ENCODE results near the gene ECM1. TPM values are rescaled to one million over a fixed set of nuclear protein-coding genes. Genes with fewer than 3 reads are reported as not detected.

The ECM1 gene
- total and polyA plus RNA-seq, 2 of the 8 experiments (the other 6 are each of a cell fraction or from before 2014, with no cell fraction given): 0.95 to 0.98 TPM

- H2BK20ac ChIP-seq (ENCODE audit: low read length): no peak overlapping the region
- no peaks in the 10 kb centered on the region for H3K79me2 ChIP-seq (ENCODE audit: control insufficient read depth in 1 of 2, insufficient read depth in 2 of 2, low read length in 2 of 2)
- H2BK15ac ChIP-seq (ENCODE audit: low read length): peak overlapping the region; percentile 40; the same call in 1 of the 2 replicates
- H2BK12ac ChIP-seq (ENCODE audit: low read depth, low read length): peak overlapping the region; percentile 68; the same call in 1 of the 2 replicates
- ChIA-PET CTCF (ENCODE audit: partially characterized antibody) (interaction anchor here (0.6 to 6.3 kb wide), 5 partner anchors 8 to 973 kb away, joined by 4 to 65 read pairs (median 5); no protein-coding TSS in a partner anchor), POLR2A (ENCODE audit: partially characterized antibody) (interaction anchor here (1.2 to 43.7 kb wide), 5 partner anchors 9 to 188 kb away, joined by 7 to 1380 read pairs (median 79); partner anchors contain the start of genes ENSA, MCL1 and RPRD2)
- H2AFZ ChIP-seq (ENCODE audit: low read length): no peak overlapping the region
- peaks cover 5% of the 10 kb centered on the region; the same call in 1 of the 2 replicates for H3K23me2 ChIP-seq (ENCODE audit: low read depth, low read length)
- no peak overlapping the region for H3K9ac ChIP-seq (replicated peaks in 1 of 4; ENCODE audit: extremely low read depth in 1 of 4, low read depth in 3 of 4, low read length in 3 of 4)
- 0 out of 2 replicates have a peak overlapping the region, but pooled peaks have one; percentile 15 for H2BK5ac ChIP-seq (ENCODE audit: low read depth, low read length)
- peaks cover 1 to 4% of the 10 kb centered on the region in 2 experiments for H4K20me1 ChIP-seq (replicated peaks in 1 of 2; ENCODE audit: control insufficient read depth in 1 of 2, insufficient read depth in 2 of 2, low read length in 2 of 2)
- H3K56ac ChIP-seq (replicated peaks; ENCODE audit: insufficient read length, low read depth, low read length): no peak overlapping the region
- no peak overlapping the region for H3K23ac ChIP-seq (ENCODE audit: insufficient read length)
- H3K4me2 ChIP-seq (ENCODE audit: insufficient read depth in 1 of 2, low read depth in 2 of 2, low read length in 2 of 2): no peak overlapping the region; a peak in 1 of 4 replicates
- H3K27ac ChIP-seq (ENCODE audit: low read depth, low read length): no peak overlapping the region
- no peak overlapping the region for H3K4me3 ChIP-seq (ENCODE audit: extremely low read depth in 1 of 4, insufficient read depth in 2 of 4, low read depth in 3 of 4, low read length in 4 of 4)
- FAIRE-seq (no peak), DNase-seq (ENCODE audit: low read depth in 1 of 2, low spot score in 2 of 2) (no peak)
- H3K79me1 ChIP-seq (ENCODE audit: low read depth, low read length): 0 out of 2 replicates have a peak, but pooled peaks cover 3% of the 10 kb centered on the region
- peaks cover 0 to 17% (median 9%) of the 10 kb centered on the region in 4 experiments; a peak in 5 of 7 replicates for H3K27me3 ChIP-seq (replicated peaks in 1 of 4; ENCODE audit: control insufficient read depth in 3 of 4, extremely low read depth in 1 of 4, insufficient read depth in 3 of 4, low read length in 3 of 4)
- WGBS, 2 experiments (ENCODE audit: extremely low coverage in 1 of 2, insufficient coverage in 1 of 2, insufficient read length in 1 of 2, insufficient replicate concordance in 2 of 2, low coverage in 1 of 2, low lambda C conversion rate in 2 of 2, missing lambda C conversion rate in 1 of 2): 72% methylated on average over 12 of the region's 13 CpGs; no CpG with 5 or more reads in 1 of the 2 experiments
- no peak overlapping the region for H3K4ac ChIP-seq (replicated peaks; ENCODE audit: insufficient read length, low read depth, low read length)
- peaks cover 0 to 4% (median 2%) of the 10 kb centered on the region in 4 experiments; a peak in 2 of 8 replicates for H3K36me3 ChIP-seq (ENCODE audit: control insufficient read depth in 2 of 4, insufficient read depth in 4 of 4, low read length in 3 of 4)
- H4K91ac ChIP-seq (replicated peaks; ENCODE audit: insufficient read length, low read length): no peak overlapping the region
- no peak overlapping the region for H4K8ac ChIP-seq (ENCODE audit: extremely low read depth, insufficient read depth, low read length)
- H2AK5ac ChIP-seq (ENCODE audit: low read depth, low read length): no peak overlapping the region
- H3K14ac ChIP-seq (ENCODE audit: insufficient read length): no peak overlapping the region
- no peak overlapping the region; the same call in 1 of the 2 replicates for H3K18ac ChIP-seq (ENCODE audit: extremely low read depth, low read length)
- H3K9me3 ChIP-seq (ENCODE audit: insufficient read depth in 2 of 2, low read depth in 1 of 2, low read length in 1 of 2): no peaks in the 10 kb centered on the region
- no peak overlapping the region for H4K5ac ChIP-seq (ENCODE audit: insufficient read length, low read depth, low read length)
- H3K4me1 ChIP-seq (replicated peaks in 1 of 4; ENCODE audit: control insufficient read depth in 3 of 4, insufficient read depth in 4 of 4, low read length in 3 of 4): peaks cover 2 to 21% (median 12%) of the 10 kb centered on the region in 4 experiments
- peak overlapping the region; percentile 43 for H2BK120ac ChIP-seq (replicated peaks; ENCODE audit: low read depth, low read length)
- no peak for TF ChIP-seq BCL11A (IDR thresholded peaks at IDR 0.05; ENCODE audit: low read depth in 2 of 2, low read length in 2 of 2)
- TF ChIP-seq PHF8 (conservative IDR thresholded peaks at IDR 0.05; ENCODE audit: low read depth, low read length): no peak
- TF ChIP-seq BRCA1 (IDR thresholded peaks at IDR 0.05; ENCODE audit: low read depth, low read length): no peak
- no peak for TF ChIP-seq SP2 (IDR thresholded peaks at IDR 0.05; ENCODE audit: low read length)
- TF ChIP-seq POLR2A (IDR thresholded peaks at IDR 0.05; ENCODE audit: control extremely low read depth in 1 of 2, low read depth in 2 of 2, low read length in 2 of 2): peak in 1 of 2 experiments; percentile 46; a peak in 1 of 3 replicates
- TF ChIP-seq CEBPB (IDR thresholded peaks at IDR 0.05; ENCODE audit: low read depth, low read length): peak; percentile 61
- TF ChIP-seq TBP (IDR thresholded peaks at IDR 0.05; ENCODE audit: low read depth, low read length): no peak
- TF ChIP-seq RFX5 (IDR thresholded peaks at IDR 0.05; ENCODE audit: borderline replicate concordance, low read depth, low read length): no peak
- no peak for TF ChIP-seq SIRT6 (IDR thresholded peaks at IDR 0.05; ENCODE audit: low read length)
- TF ChIP-seq FOSL1 (IDR thresholded peaks at IDR 0.05; ENCODE audit: insufficient read depth, low read depth, low read length): no peak
- no peak for TF ChIP-seq KDM1A (IDR thresholded peaks at IDR 0.05; ENCODE audit: borderline replicate concordance, low read length)
- TF ChIP-seq EZH2 (IDR thresholded peaks at IDR 0.05; ENCODE audit: low read depth, low read length, severe bottlenecking): no peak
These were observed 44.4 kb downstream of the ECM1 start for GRCh38 chr1:150552128-150552910.
